IPS-18c (cell line): Measurements from ENCODE around the gene CNGB1.
"Not testable (repeated sequence)": the region's sequence is repeated elsewhere in the genome, so short reads cannot be mapped to it uniquely, and the experiment has no call there.

Source experiments
- H3K4me3 ChIP-seq: 2 replicates; pipeline ENCODE4 v1.7.0; 2013; ENCODE audit warnings: low read depth, mild to moderate bottlenecking, low read length, moderate library complexity; ENCODE audit not compliant: insufficient read depth
- H3K9me3 ChIP-seq: one replicate; pipeline ENCODE4 v1.6.1; 2013; ENCODE audit warnings: mild to moderate bottlenecking, low read length, moderate library complexity; ENCODE audit not compliant: control insufficient read depth, insufficient read depth

Gene CNGB1

GRCh38 chr16:57846078-57846697 lies 124.7 kb downstream of the CNGB1 start:
- 0 out of 2 replicates have a peak overlapping the region, but pooled peaks have one; percentile 5 for H3K4me3 ChIP-seq
- H3K9me3 ChIP-seq = no peaks in the 10 kb centered on the region

DNA sequence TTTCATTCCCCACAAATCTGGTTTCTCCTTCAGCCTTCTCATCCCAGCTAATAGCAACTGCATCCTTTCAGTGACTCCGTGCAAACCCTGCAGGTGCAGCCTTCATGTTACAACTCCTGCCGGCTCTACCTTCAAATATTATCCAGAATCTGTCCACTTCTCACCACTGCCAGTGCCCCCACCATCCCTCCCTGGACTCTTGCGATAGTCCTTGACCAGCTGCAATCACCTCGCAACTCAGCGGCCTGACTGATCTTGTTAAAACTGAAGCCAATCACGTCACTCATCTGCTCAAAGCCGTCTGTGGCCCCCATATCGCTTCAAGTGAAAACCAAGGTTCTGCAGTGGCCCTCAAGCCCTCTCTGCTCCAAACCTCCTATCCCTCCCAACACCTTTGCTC lies 125.8 kb downstream of the CNGB1 start:
- Histone ChIP-seq H3K9me3 (no peaks in the 10 kb centered on the region), H3K4me3 (no peak overlapping the region; the same call in 1 of the 2 replicates)

DNA sequence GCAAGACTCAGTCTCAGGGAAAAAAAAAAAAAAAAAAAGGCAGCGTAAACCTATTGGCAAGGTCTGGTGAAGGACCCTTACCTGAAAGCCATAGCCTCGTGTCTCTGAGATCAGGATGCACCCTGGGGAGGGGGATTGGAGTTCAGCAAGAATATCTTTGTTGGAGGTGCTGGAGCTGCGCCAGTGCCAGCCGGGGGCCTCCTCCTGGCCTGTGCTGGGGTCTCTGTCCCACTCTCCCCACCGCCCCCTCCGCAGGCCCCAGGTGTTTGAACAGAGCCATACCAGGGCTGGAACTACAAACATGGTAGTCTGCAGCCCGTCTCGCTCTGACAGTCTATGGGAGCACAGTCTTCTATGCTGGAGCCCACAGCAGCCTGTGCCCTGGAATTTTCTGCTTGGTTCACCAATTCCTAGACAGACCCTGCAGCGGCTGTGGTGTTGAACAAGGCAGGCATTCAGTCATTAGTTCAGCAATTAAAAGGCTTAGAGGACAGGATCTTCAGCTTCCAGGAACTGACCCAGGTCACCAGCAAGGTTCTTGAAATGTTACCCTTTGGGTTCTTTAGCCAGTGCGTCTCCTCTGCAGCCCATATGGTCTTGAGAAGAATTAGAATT lies 126.4 kb downstream of the CNGB1 start:
- Histone ChIP-seq H3K4me3 (no peak overlapping the region), H3K9me3 (no peaks in the 10 kb centered on the region)

DNA sequence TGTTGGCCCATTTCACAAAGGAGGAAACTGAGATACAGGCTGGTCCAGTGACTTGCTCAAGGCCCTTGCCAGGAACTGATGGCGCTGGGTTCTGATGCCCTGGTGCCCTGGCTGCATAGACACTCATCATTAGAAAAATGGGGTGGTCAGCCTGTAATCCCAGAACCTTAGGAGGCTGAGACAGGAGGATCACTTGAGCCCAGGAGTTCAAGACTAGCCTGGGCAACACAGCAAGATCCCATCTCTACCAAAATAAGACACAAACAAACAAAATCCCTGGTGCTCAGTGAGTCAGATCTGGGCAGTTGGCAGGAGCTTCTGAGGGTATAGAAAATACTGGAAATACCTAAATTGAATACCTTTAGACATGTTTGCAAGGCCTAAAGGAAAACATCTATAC lies 127.5 kb downstream of the CNGB1 start:
- H3K4me3 ChIP-seq = no peak overlapping the region
- no peaks in the 10 kb centered on the region for H3K9me3 ChIP-seq

- no peak overlapping the region for H3K4me3 ChIP-seq
- no peaks in the 10 kb centered on the region for H3K9me3 ChIP-seq
These were observed 128.3 kb downstream of the CNGB1 start for GRCh38 chr16:57842601-57843000.

- no peaks in the 10 kb centered on the region for H3K9me3 ChIP-seq
- no peak overlapping the region for H3K4me3 ChIP-seq
These were observed 130.1 kb downstream of the CNGB1 start for GRCh38 chr16:57840833-57841232.

DNA sequence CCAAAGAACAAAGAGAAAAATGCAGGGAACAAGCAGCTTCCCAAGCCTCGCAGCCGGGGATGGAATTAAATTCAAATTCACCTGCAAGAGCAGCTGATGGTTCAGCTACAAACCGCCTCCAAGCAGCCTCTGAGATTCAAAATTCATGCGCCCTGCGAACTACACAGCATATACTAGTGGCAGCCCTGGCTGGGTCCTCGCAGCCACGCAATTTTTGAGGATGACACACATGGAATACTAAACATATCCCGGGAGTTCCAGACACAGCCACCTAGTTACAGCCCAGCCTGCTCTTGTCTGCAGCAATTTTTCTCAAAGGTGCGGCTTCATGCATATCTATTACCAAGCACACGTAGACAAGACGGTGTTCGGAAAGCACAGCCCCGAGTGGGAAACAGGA lies 132.8 kb downstream of the CNGB1 start:
- Histone ChIP-seq H3K4me3 (no peak overlapping the region), H3K9me3 (no peaks in the 10 kb centered on the region)

GRCh38 chr16:57837305-57838125 lies 133.4 kb downstream of the CNGB1 start:
- Histone ChIP-seq H3K9me3 (no peaks in the 10 kb centered on the region), H3K4me3 (no peak overlapping the region)

GRCh38 chr16:57835439-57835838 lies 135.5 kb downstream of the CNGB1 start:
- not testable (repeated sequence) for H3K9me3 ChIP-seq, H3K4me3 ChIP-seq

- H3K9me3 ChIP-seq = no peaks in the 10 kb centered on the region
- no peak overlapping the region for H3K4me3 ChIP-seq
These were observed 136.0 kb downstream of the CNGB1 start for GRCh38 chr16:57834936-57835335.
